ENCODE measurements around the gene NT5DC2. TPM values are rescaled to one million over a fixed set of nuclear protein-coding genes. Genes with fewer than 3 reads are reported as not detected.

Gene NT5DC2
- total and polyA plus RNA-seq, 2 of the 8 experiments (the other 6 are each of a cell fraction or from before 2014, with no cell fraction given), result 331 to 477 TPM

DNA sequence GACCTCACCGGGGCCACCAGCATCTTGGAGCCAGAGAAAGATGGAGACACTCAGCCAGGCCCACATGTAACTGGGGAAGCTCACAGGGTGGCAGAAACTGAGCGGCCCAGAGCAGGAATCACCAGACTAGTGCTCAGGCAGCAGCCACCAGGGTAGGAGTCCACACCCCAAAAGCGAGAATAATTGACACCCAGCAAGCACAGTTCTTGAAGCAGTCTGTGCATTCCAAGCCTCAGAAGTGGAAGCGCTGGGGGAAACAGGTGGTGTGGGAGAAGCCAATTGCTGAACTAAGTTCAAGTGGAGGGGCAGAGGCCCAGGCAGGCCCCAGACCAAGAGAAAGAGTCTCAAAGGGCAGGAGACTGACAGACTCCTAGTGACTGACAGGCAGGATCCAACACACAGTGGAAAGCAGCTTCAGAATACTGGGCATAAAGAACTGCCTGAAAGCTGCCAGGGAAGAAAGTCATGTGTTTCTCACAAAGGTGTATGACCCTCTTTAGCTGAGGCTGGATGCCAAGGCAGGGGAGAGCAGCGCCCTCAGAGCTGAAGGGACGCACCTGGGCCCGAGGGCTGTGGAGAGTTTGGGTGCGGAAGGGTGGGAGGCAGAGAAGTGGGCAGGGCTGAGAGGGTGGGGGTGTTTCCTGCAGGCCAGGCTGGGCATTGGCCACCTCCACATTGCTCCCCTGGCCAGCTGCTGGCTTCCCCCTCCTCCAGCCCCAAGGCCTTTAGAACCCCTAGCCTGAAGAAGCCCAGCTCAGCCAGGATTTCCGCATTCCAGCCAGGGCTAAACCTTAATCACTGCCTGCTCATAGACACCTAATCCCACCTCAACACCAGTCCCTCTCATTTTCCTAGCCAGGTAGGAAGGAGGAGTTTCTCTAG, 7.7 kb downstream of the NT5DC2 start (continued):
- TF ChIP-seq, protein P1, sequence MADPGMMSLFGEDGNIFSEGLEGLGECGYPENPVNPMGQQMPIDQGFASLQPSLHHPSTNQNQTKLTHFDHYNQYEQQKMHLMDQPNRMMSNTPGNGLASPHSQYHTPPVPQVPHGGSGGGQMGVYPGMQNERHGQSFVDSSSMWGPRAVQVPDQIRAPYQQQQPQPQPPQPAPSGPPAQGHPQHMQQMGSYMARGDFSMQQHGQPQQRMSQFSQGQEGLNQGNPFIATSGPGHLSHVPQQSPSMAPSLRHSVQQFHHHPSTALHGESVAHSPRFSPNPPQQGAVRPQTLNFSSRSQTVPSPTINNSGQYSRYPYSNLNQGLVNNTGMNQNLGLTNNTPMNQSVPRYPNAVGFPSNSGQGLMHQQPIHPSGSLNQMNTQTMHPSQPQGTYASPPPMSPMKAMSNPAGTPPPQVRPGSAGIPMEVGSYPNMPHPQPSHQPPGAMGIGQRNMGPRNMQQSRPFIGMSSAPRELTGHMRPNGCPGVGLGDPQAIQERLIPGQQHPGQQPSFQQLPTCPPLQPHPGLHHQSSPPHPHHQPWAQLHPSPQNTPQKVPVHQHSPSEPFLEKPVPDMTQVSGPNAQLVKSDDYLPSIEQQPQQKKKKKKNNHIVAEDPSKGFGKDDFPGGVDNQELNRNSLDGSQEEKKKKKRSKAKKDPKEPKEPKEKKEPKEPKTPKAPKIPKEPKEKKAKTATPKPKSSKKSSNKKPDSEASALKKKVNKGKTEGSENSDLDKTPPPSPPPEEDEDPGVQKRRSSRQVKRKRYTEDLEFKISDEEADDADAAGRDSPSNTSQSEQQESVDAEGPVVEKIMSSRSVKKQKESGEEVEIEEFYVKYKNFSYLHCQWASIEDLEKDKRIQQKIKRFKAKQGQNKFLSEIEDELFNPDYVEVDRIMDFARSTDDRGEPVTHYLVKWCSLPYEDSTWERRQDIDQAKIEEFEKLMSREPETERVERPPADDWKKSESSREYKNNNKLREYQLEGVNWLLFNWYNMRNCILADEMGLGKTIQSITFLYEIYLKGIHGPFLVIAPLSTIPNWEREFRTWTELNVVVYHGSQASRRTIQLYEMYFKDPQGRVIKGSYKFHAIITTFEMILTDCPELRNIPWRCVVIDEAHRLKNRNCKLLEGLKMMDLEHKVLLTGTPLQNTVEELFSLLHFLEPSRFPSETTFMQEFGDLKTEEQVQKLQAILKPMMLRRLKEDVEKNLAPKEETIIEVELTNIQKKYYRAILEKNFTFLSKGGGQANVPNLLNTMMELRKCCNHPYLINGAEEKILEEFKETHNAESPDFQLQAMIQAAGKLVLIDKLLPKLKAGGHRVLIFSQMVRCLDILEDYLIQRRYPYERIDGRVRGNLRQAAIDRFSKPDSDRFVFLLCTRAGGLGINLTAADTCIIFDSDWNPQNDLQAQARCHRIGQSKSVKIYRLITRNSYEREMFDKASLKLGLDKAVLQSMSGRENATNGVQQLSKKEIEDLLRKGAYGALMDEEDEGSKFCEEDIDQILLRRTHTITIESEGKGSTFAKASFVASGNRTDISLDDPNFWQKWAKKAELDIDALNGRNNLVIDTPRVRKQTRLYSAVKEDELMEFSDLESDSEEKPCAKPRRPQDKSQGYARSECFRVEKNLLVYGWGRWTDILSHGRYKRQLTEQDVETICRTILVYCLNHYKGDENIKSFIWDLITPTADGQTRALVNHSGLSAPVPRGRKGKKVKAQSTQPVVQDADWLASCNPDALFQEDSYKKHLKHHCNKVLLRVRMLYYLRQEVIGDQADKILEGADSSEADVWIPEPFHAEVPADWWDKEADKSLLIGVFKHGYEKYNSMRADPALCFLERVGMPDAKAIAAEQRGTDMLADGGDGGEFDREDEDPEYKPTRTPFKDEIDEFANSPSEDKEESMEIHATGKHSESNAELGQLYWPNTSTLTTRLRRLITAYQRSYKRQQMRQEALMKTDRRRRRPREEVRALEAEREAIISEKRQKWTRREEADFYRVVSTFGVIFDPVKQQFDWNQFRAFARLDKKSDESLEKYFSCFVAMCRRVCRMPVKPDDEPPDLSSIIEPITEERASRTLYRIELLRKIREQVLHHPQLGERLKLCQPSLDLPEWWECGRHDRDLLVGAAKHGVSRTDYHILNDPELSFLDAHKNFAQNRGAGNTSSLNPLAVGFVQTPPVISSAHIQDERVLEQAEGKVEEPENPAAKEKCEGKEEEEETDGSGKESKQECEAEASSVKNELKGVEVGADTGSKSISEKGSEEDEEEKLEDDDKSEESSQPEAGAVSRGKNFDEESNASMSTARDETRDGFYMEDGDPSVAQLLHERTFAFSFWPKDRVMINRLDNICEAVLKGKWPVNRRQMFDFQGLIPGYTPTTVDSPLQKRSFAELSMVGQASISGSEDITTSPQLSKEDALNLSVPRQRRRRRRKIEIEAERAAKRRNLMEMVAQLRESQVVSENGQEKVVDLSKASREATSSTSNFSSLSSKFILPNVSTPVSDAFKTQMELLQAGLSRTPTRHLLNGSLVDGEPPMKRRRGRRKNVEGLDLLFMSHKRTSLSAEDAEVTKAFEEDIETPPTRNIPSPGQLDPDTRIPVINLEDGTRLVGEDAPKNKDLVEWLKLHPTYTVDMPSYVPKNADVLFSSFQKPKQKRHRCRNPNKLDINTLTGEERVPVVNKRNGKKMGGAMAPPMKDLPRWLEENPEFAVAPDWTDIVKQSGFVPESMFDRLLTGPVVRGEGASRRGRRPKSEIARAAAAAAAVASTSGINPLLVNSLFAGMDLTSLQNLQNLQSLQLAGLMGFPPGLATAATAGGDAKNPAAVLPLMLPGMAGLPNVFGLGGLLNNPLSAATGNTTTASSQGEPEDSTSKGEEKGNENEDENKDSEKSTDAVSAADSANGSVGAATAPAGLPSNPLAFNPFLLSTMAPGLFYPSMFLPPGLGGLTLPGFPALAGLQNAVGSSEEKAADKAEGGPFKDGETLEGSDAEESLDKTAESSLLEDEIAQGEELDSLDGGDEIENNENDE (IDR thresholded peaks at IDR 0.05; ENCODE audit: insufficient replicate concordance, low read length), result no peak
- TF ChIP-seq SIN3A (conservative IDR thresholded peaks at IDR 0.05 in 1 of 2, IDR thresholded peaks at IDR 0.05 in 1 of 2; ENCODE audit: low read depth in 1 of 2, low read length in 2 of 2), result no peak
